ENCODE data around the gene TADA2B.
A peak's percentile ranks its signal among the peaks of the same experiment; 100 is the strongest.

TADA2B gene

GRCh38 chr4:7031558-7032449 is 11.4 kb upstream of the TADA2B start:
- H3K27me3 ChIP-seq (ENCODE audit: control insufficient read depth, insufficient read depth, low read length) = no peaks in the 10 kb centered on the region
- no peak overlapping the region for H3K27ac ChIP-seq (ENCODE audit: low read depth, low read length)
- H3K4me1 ChIP-seq (ENCODE audit: control insufficient read depth, insufficient read depth, low read length) = no peaks in the 10 kb centered on the region
- H3K9ac ChIP-seq (ENCODE audit: low read length) = no peak overlapping the region
- H3K36me3 ChIP-seq (ENCODE audit: control insufficient read depth, insufficient read depth, low read length) = peaks cover 11% of the 10 kb centered on the region
- H3K4me3 ChIP-seq (ENCODE audit: low read length) = no peak overlapping the region

- no peak overlapping the region for H3K27ac ChIP-seq (ENCODE audit: low read depth, low read length)
- no peak overlapping the region for H3K9ac ChIP-seq (ENCODE audit: low read length)
- no peaks in the 10 kb centered on the region for H3K27me3 ChIP-seq (ENCODE audit: control insufficient read depth, insufficient read depth, low read length)
- peaks cover 11% of the 10 kb centered on the region for H3K36me3 ChIP-seq (ENCODE audit: control insufficient read depth, insufficient read depth, low read length)
- no peak overlapping the region for H3K4me3 ChIP-seq (ENCODE audit: low read length)
- no peaks in the 10 kb centered on the region for H3K4me1 ChIP-seq (ENCODE audit: control insufficient read depth, insufficient read depth, low read length)
Observed at GRCh38 chr4:7032596-7032995, 10.6 kb upstream of the TADA2B start.

- Histone ChIP-seq H3K4me1 (ENCODE audit: control insufficient read depth, insufficient read depth, low read length) (no peaks in the 10 kb centered on the region), H3K4me3 (ENCODE audit: low read length) (no peak overlapping the region), H3K27me3 (ENCODE audit: control insufficient read depth, insufficient read depth, low read length) (no peaks in the 10 kb centered on the region), H3K36me3 (ENCODE audit: control insufficient read depth, insufficient read depth, low read length) (peaks cover 8% of the 10 kb centered on the region), H3K9ac (ENCODE audit: low read length) (no peak overlapping the region), H3K27ac (ENCODE audit: low read depth, low read length) (no peak overlapping the region)
Observed at GRCh38 chr4:7034262-7035081, 8.7 kb upstream of the TADA2B start.

- Histone ChIP-seq H3K27me3 (ENCODE audit: control insufficient read depth, insufficient read depth, low read length) (no peaks in the 10 kb centered on the region), H3K9ac (ENCODE audit: low read length) (no peak overlapping the region)
Observed at GRCh38 chr4:7037425-7037824, 5.7 kb upstream of the TADA2B start.

GRCh38 chr4:7040765-7041164 is 2.4 kb upstream of the TADA2B start:
- no peak overlapping the region for H3K27ac ChIP-seq (ENCODE audit: low read depth, low read length)
- H3K36me3 ChIP-seq (ENCODE audit: control insufficient read depth, insufficient read depth, low read length) = no peaks in the 10 kb centered on the region
- H3K4me3 ChIP-seq (ENCODE audit: low read length) = no peak overlapping the region
- H3K4me1 ChIP-seq (ENCODE audit: control insufficient read depth, insufficient read depth, low read length) = peaks cover 18% of the 10 kb centered on the region
- H3K9ac ChIP-seq (ENCODE audit: low read length) = no peak overlapping the region
- H3K27me3 ChIP-seq (ENCODE audit: control insufficient read depth, insufficient read depth, low read length) = no peaks in the 10 kb centered on the region

More at GRCh38 chr4:7037425-7037824, 5.7 kb upstream of the TADA2B start:
- Histone ChIP-seq H3K27ac (ENCODE audit: low read depth, low read length) (no peak overlapping the region), H3K4me1 (ENCODE audit: control insufficient read depth, insufficient read depth, low read length) (peaks cover 7% of the 10 kb centered on the region), H3K4me3 (ENCODE audit: low read length) (no peak overlapping the region), H3K36me3 (ENCODE audit: control insufficient read depth, insufficient read depth, low read length) (no peaks in the 10 kb centered on the region)

GRCh38 chr4:7041246-7041645 is 1.9 kb upstream of the TADA2B start:
- Histone ChIP-seq H3K27ac (ENCODE audit: low read depth, low read length) (no peak overlapping the region), H3K27me3 (ENCODE audit: control insufficient read depth, insufficient read depth, low read length) (no peaks in the 10 kb centered on the region), H3K4me3 (ENCODE audit: low read length) (no peak overlapping the region), H3K36me3 (ENCODE audit: control insufficient read depth, insufficient read depth, low read length) (no peaks in the 10 kb centered on the region), H3K9ac (ENCODE audit: low read length) (no peak overlapping the region), H3K4me1 (ENCODE audit: control insufficient read depth, insufficient read depth, low read length) (peaks cover 22% of the 10 kb centered on the region)

GRCh38 chr4:7041801-7042502 is 1.2 kb upstream of the TADA2B start:
- Histone ChIP-seq H3K27me3 (ENCODE audit: control insufficient read depth, insufficient read depth, low read length) (no peaks in the 10 kb centered on the region), H3K36me3 (ENCODE audit: control insufficient read depth, insufficient read depth, low read length) (no peaks in the 10 kb centered on the region), H3K4me3 (ENCODE audit: low read length) (peak overlapping the region; percentile 82), H3K27ac (ENCODE audit: low read depth, low read length) (no peak overlapping the region), H3K4me1 (ENCODE audit: control insufficient read depth, insufficient read depth, low read length) (peaks cover 22% of the 10 kb centered on the region), H3K9ac (ENCODE audit: low read length) (no peak overlapping the region)

- H3K9ac ChIP-seq (ENCODE audit: low read length) = peak overlapping the region; percentile 25
- H3K27me3 ChIP-seq (ENCODE audit: control insufficient read depth, insufficient read depth, low read length) = no peaks in the 10 kb centered on the region
- no peaks in the 10 kb centered on the region for H3K36me3 ChIP-seq (ENCODE audit: control insufficient read depth, insufficient read depth, low read length)
- H3K4me1 ChIP-seq (ENCODE audit: control insufficient read depth, insufficient read depth, low read length) = peaks cover 22% of the 10 kb centered on the region
- no peak overlapping the region for H3K27ac ChIP-seq (ENCODE audit: low read depth, low read length)
- peak overlapping the region; percentile 82 for H3K4me3 ChIP-seq (ENCODE audit: low read length)
Observed at GRCh38 chr4:7042503-7043283, 479 bp upstream of the TADA2B start.

GRCh38 chr4:7044137-7044930 is 1.2 kb downstream of the TADA2B start:
- peak overlapping the region; percentile 86 for H3K9ac ChIP-seq (ENCODE audit: low read length)
- peak overlapping the region; percentile 95 for H3K4me3 ChIP-seq (ENCODE audit: low read length)
- peaks cover 22% of the 10 kb centered on the region for H3K4me1 ChIP-seq (ENCODE audit: control insufficient read depth, insufficient read depth, low read length)
- peak overlapping the region; percentile 78 for H3K27ac ChIP-seq (ENCODE audit: low read depth, low read length)
- no peaks in the 10 kb centered on the region for H3K27me3 ChIP-seq (ENCODE audit: control insufficient read depth, insufficient read depth, low read length)
- peaks cover 2% of the 10 kb centered on the region for H3K36me3 ChIP-seq (ENCODE audit: control insufficient read depth, insufficient read depth, low read length)

- Histone ChIP-seq H3K36me3 (ENCODE audit: control insufficient read depth, insufficient read depth, low read length) (peaks cover 2% of the 10 kb centered on the region), H3K27me3 (ENCODE audit: control insufficient read depth, insufficient read depth, low read length) (no peaks in the 10 kb centered on the region), H3K4me3 (ENCODE audit: low read length) (peak overlapping the region; percentile 95), H3K9ac (ENCODE audit: low read length) (no peak overlapping the region), H3K4me1 (ENCODE audit: control insufficient read depth, insufficient read depth, low read length) (peaks cover 22% of the 10 kb centered on the region), H3K27ac (ENCODE audit: low read depth, low read length) (no peak overlapping the region)
Observed at GRCh38 chr4:7045553-7045952, 2.4 kb downstream of the TADA2B start.

All from rectal smooth muscle tissue (tissue), 1 donor.